ENCODE measurements around the gene SLC22A4. TPM values are rescaled to one million over a fixed set of nuclear protein-coding genes. Genes with fewer than 3 reads are reported as not detected.
A peak's percentile ranks its signal among the peaks of the same experiment; 100 is the strongest.

Gene SLC22A4
- polyA plus RNA-seq, 3 donors, result 5.1 to 6.2 (median 5.8) TPM

DNA sequence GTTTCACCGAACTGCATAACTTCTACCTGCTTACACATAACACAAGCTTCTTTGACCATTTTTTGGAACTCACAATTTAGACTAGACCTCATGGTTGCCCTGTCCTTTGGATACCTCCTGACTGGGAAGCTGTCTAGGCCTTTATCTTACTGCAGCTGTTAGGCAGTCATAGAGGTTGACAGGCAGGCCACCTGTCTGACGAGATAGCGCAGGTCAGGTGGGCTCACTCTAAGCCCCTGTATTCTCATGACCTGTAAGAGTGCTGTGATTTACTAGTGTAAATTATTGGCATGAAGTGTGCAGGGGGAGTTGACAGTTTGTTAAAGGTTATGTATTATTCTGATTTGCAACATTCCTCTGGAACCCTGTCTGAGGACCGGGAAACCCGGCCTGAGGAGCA, 29.0 kb downstream of the SLC22A4 start:
- no peak for DNase-seq (ENCODE audit: low read depth in 3 of 3, low spot score in 2 of 3)

DNA sequence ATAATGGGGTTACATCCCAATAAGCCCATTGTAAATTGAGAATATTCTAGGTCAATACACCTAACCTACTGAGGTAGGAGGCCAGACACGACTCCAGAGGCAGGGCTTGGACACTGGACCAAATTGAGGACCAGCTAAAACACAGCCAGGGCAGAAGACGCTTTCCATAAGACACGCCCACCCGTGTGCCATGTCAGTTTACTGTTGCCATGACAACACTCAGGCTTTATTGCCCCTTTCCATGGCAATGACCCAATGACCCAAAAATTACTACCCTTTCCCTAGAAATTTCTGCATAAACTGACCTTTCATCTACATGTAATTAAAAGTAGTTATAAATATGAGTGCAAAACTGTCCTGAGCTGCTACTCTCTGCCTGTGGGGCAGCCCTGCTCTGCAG, 31.5 kb downstream of the SLC22A4 start:
- DNase-seq (ENCODE audit: low read depth in 3 of 3, low spot score in 2 of 3), result no peak

DNA sequence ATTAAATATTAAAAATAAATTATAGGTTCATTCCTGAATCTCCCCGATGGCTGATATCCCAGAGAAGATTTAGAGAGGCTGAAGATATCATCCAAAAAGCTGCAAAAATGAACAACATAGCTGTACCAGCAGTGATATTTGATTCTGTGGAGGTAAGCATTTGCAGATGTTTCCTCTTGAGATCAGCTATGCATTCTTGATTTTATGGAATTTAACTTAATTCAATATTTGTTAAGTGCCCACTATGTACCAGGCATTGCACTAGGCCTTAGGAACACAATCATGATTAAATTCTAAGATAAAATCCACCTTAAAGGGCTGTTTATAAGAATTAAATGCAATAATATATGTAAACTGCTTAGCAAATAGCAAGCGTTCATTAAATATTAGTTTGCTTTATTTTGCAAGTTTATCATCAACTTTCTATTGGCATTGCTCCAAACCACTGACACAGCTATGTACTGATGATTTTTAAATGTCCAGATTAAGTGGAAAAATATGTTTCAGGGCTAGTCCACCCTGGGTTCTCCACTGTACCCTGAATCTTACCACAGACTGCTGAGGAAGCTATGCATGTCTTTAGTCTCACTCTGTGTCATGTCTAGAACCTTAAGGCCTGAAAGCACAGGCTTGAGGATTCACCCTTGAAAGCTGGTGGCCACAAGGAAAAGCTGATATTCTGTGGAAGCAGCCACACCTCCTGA, 33.2 kb downstream of the SLC22A4 start:
- no peak for DNase-seq (ENCODE audit: low read depth in 3 of 3, low spot score in 2 of 3)

DNA sequence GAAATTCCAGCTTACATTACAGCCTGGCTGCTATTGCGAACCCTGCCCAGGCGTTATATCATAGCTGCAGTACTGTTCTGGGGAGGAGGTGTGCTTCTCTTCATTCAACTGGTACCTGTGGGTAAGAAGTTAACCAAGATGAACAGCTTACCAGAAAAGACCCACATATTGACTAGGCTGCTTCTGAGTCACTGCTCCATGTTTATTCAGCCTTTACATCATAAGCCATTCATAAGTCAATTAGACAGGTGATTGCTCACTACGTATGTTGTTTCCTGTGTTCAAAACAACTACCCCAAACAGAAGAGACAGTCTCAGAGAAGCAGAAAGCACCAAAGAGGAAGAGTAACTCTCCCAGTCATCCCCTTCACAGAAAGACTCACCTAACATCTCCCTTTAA, 40.6 kb downstream of the SLC22A4 start:
- DNase-seq (ENCODE audit: low read depth in 3 of 3, low spot score in 2 of 3), result no peak

DNA sequence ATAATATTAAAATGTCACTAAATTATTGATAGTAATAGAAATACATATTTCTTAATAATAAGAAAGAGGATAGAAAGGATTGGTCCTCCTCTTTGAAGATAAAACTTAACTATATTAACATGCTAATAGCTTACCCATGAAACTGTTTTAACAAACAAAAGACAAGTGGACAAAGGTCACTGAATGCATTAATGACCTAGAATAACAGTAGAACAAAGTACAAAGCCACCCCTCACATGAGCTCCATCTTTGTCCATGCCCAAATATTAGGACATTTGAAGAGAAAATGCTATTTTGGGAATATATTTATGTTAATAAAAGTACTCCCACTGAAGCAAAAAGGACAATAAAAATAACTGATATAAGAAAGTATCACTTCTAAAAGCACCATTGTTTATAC, 41.2 kb downstream of the SLC22A4 start:
- DNase-seq (ENCODE audit: low read depth in 3 of 3, low spot score in 2 of 3), result no peak

DNA sequence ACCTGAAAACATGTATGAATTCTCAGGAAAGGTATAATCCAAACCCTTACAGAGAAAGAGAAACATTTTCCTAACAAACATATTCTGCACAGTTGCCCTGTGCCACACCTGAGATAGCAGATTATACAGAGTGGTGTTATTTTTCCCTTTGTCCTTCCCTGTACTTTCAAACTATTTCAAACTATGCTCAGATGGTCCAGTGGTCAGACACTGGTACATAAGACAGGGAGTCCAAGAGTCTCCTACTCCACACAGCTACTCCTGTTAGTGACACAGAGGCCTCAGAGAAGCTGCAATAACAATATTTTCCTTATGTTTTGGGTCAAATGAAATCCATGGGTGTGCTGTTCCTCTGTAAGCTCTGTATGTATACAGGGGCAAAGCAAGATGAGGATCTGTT, 45.3 kb downstream of the SLC22A4 start:
- no peak for DNase-seq (ENCODE audit: low read depth in 3 of 3, low spot score in 2 of 3)

DNA sequence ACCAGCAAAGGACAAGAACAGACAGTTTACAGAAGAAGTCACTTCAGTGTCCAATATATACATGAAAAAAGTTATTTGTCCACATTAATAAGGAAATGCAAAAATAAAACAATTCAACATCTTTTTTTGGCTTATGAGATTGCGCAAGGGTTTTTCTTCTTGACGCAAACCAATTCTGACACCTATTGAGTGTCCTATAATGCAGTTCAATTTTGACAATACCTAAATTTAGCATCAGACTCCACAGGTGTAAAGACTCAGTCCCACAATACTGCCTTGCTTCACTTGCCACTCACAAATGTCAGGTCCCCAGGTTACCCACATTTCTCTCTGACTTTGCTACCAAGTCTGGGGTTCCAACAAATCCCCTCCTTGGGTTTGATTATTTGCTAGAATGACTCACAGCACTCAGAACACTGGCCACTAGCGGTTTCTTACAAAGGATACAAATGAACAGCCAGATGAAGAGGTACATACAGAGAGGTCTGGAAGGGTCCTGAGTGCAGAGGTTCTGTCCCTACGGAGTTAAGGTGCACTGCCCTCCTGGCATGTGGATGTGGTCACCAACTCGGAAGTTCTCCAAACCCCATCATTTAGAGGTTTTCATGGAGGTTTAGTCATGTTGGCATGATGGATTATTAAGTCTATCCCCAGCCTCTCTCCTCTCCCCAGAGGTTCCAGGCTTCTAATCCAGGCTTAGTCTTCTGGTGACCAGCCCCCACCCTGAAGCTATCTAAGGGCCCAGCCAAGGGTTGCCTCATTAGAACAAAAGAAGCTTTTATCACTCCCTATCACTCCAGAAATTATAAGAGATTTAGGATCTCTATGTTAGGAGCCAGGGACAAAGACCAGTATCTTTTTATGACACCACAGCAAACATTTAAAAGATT, 48.3 kb downstream of the SLC22A4 start:
- DNase-seq (ENCODE audit: low read depth in 3 of 3, low spot score in 2 of 3), result no peak

DNA sequence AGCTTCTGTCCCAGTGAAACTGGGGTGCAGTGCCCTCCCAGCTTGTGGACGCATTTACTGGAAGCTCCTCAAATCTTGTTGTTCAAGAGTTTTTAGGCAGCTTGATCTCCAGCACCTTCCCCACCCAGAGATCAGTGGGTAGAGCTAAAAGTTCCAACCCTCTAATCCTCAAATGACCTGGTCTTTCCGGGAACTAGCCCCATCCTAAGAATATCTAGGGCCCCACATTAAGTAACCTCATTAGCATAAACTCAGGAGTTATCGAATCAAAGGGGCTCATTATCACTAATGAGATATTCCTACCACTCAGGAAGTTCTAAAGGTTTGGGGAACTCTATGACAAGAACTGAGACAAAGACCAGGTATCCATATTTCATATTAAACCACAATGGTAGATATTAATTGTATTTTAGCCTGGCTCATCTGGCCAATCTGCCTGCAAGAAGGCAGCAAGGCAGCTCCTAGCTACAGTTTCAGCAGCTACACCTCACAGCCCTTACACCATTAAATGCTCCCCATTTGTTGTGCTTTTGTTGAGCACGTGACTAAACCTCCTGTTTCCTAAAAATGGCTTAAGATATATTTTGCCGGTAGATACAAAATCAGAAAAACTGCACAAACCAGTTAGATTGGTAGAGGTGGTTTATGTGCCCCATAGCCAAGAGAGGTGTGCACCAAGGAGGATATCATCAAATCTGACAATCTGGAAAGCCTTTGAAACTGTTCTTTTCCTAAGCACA, 50.8 kb downstream of the SLC22A4 start:
- no peak for DNase-seq (ENCODE audit: low read depth in 3 of 3, low spot score in 2 of 3)

DNA sequence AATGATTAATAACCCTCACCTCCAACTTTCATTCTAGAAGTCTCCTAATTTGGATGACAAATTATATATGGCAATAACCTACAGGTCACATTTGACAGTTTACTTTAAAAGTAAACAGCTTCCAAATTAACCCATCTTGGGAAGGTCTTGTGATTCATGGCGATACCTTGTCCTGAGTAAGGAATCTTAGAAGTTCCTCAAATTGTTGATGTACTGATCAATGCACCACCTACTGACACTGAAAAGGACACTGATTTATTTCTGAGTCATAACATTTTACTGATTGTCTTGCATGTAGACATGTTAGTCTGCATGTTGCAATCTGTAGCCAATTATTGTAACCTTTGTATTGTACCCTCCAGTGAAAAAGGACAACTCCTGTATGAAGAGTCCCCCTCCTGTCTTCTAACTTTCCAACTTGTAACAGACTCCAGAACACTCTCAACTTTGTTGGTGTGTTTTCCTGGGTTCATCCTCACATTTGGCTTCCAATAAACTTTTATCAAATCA, 59.3 kb downstream of the SLC22A4 start:
- DNase-seq (ENCODE audit: low read depth in 3 of 3, low spot score in 2 of 3), result no peak

DNA sequence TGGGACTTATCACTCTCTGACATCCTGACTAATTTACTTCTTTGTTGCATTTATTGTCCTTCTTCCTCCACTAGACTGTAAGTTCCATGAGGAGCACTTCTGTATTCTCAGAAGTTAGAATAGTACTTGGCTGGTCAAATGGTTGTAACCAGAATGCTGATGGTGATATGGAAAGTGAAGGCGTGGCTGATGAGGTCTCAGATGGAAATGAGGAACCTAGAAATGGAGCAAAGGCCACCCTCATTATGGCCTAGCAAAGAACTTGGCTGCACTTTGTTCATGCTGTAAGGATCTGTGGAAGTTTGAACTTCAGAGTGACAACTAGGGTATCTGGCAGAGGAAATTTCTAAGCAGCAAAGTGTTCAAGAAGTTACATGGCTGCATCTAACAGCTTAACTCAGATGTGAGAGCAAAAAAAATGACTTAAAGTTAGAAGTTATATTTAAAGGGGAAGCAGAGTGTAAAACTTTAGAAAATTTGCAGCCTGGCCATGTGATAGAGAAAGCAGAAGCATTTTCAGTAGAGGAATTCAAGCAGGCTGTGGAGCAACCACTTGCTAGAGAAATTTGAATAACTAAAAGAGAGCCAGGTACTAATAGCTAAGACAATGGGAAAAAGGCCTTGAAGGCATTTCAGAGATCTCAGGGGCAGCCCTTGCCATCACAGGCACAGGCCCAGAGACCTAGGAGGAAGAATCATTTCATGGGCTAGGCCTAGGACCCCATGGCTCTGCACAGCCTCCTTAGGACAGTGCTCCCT, 60.4 kb downstream of the SLC22A4 start:
- no peak for DNase-seq (ENCODE audit: low read depth in 3 of 3, low spot score in 2 of 3)

DNA sequence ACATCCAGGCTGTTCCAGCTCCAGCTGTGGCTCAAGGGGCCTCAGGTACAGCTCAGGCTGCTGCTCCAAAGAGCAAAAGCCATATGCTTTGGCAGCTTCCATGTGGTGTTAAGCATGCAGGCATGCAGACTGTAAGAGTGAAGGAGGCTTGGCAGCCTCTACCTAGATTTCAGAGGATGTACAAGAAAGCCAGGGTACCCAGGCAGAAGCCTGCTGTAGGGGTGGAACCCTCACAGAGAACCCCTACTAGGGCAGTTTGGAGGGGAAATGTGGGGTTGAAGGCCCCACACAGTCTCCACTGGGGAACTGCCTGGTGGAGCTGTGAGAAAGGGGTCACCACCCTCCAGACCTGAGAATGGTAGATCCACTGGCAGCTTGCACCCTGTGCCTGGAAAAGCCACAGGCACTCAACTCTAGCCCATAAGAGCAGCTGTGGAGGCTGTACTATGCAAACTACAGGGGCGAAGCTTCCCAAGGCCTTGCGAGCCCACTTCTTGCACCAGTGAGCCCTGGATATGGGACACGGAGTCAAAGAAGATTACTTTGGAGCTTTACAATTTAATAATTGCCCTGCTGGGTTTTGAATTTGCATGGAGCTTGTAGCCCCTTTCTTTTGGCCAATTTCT, 61.1 kb downstream of the SLC22A4 start:
- DNase-seq (ENCODE audit: low read depth in 3 of 3, low spot score in 2 of 3), result no peak

DNA sequence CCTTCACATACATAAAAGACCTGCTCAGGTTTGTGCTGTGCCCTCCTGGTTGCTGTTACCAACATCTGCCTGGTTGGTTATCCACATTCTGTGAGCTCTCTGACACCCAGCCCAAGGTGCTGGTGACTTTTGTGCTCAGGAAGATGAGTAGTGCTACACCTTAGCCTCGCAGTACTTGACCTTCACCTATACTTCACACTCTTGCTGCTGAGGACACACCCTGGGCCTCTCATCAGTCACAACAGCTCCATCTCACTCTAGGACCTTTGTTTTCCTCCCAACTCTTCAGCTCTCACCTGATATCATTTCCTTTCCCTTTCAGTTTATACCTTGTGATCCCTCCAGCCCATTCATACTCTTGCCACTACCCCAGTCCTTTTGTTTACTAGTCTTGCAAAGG, 64.6 kb downstream of the SLC22A4 start:
- DNase-seq (ENCODE audit: low read depth in 3 of 3, low spot score in 2 of 3), result no peak

DNA sequence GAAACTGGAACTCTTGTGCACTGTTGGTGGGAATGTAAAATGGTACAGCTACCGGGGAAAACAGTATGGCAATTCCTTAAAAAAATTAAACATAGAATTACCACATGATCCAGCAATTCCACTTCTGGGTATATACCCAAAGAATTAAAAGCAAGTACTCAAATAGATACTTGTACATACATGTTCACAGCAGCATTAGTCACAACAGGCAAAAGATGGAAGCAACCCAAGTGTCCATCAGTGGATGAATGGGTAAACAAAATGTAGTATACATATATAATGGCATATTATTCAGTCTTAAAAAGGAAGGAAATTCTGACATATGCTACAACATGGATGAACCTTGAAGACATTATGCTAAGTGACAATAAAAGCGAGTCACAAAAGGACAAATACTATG, 67.9 kb downstream of the SLC22A4 start:
- no peak for DNase-seq (ENCODE audit: low read depth in 3 of 3, low spot score in 2 of 3)

DNA sequence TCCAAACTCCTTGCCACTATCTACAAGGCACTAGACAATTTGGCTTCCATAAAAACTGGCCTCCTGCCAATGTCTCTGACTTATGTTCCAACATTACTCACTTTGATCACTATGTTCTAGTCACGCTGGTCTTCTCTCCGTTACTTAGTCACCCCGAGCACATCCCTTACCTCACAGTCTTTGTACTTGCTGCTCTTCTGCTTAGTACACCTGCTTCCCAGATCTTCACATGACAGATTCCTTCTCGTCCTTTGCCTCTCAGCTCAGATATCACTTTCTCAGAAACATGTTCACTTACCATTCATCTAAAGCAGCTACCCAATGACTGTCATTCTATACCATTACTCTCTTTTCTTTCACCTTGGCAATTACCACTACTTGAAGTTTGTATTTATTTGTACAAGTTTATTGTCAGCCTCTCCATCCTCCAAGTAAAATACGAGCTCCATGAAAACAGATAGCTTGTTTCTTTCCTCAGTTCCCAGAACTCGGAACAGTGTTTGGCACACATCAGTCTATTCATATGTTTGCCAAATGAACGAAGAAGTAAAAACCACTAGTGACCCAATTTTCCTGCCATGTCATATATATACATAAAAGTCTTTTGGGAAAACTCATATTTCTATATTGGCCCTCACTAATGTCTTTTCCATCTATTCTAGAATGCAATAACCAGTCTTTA, 69.4 kb downstream of the SLC22A4 start:
- no peak for DNase-seq (ENCODE audit: low read depth in 3 of 3, low spot score in 2 of 3)

DNA sequence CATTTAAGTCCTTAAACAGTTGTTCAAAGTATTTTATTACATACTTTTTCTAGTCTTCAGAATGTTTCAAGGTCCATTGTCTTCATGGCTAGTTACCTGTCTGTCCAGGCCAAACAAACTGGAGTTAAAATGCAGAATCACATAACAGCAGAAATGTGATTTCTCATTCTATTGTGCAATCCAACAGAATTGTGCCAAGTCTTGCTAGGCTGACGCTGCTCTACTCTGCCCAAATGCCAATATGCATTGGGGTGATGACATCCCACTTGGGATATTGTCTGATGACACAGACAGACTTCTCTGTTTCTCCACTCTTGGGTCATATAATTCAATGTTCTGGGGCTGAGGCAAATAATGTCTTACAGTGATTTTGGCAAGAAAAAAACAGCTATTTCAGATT, 70.1 kb downstream of the SLC22A4 start:
- no peak for DNase-seq (ENCODE audit: low read depth in 3 of 3, low spot score in 2 of 3)

DNA sequence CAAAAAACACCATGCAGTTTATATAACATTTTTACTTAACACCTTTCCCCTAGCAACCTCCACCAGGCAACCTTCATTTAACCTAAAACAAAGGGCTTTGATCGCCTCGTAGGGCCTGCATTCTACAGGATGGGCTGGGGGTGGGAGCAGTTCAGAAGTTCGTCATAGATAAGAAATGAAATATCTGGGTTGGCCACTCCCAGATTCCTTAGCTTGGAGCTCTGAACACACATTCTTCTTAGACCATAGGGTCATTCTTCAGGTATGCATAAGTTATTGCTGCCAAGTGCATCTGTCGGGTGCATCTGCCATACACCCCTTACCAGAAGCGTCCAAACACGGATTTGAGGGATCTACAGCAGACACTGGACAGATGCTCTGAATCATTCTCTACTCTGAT, 71.0 kb downstream of the SLC22A4 start:
- no peak for DNase-seq (ENCODE audit: low read depth in 3 of 3, low spot score in 2 of 3)

DNA sequence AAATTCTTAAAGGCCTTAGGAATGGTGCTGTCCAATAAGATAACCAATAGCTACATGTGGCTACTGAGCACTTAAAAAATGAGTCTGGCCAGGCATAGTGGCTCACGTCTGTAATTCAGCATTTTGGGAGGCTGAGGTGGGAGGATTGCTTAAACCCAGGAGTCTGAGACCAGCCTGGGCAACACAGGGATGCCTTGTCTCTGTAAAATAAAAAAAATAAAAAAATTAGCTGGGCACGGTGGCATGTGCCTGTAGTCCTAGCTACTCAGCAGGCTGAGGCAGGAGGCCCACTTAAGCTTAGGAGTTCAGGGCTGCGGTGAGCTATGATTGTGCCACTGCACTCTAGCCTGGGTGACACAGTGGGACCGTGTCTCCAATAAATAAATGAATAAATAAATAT, 74.0 kb downstream of the SLC22A4 start:
- DNase-seq (ENCODE audit: low read depth in 3 of 3, low spot score in 2 of 3), result no peak

DNA sequence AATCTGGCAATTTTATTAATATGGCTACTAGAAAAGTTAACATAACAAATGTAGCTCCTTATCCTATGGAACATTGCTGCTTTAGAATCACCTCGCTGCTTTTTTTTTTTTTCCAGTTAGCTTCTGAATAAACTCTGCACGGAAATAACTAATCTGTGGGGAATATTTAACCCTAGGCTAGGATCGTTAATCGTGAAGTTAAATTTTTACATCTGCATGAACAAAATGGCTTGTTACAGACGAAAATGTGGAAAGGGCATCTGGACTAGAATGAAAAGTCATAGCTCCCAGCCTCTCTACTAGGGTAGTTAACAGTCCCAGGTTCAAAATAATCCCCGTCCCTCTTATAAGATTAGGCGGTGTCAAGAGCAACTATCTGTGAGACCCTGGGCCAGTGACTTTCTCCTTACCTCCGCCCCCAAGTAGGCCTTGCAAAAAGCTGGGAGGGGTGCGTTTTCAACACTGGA, 74.8 kb downstream of the SLC22A4 start:
- peak in 2 of 3 donors; percentile 36 to 54 for DNase-seq (ENCODE audit: low read depth in 3 of 3, low spot score in 2 of 3)

DNA sequence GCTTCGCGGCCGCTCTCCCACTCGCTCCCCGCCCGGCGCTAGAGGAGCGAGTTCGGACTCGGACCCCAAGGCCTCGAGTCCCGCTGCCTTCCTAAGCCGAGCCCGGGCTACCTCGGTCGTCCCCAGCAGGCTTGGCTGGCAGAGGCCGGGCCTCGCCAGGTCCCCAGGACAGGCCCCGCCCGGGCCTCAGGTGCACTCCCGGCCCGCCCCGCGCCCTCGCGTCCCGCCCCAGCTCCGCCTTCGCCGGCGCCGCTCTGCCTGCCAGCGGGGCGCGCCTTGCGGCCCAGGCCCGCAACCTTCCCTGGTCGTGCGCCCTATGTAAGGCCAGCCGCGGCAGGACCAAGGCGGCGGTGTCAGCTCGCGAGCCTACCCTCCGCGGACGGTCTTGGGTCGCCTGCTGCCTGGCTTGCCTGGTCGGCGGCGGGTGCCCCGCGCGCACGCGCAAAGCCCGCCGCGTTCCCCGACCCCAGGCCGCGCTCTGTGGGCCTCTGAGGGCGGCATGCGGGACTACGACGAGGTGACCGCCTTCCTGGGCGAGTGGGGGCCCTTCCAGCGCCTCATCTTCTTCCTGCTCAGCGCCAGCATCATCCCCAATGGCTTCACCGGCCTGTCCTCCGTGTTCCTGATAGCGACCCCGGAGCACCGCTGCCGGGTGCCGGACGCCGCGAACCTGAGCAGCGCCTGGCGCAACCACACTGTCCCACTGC, 75.4 kb downstream of the SLC22A4 start, which contains the start of gene SLC22A5:
Gene SLC22A5, plus strand, starts transcription at position 237 of the 707 bp plus-strand sequence. Its CDS starts 263 bp downstream, at position 500.
- DNase-seq (ENCODE audit: low read depth in 3 of 3, low spot score in 2 of 3), result peak in 2 of 3 donors; percentile 44 to 56
